Suprapubic skin (tissue), 4 donors: ENCODE data around the gene HLA-DOA. TPM values are rescaled to one million over a fixed set of nuclear protein-coding genes. Genes with fewer than 3 reads are reported as not detected.

Source experiments
- DNase-seq, 2 donors: peaks; one replicate each; pipeline ENCODE4 v3.0.0-alpha.2; 2019; ENCODE audit warnings: low spot score in 2 of 2
- H3K27ac ChIP-seq: fragments of 200-600 bp; sonication (generic); one replicate; pipeline ENCODE4 v1.5.1; 2019
- H3K27me3 ChIP-seq: fragments of 200-600 bp; sonication (generic); one replicate; pipeline ENCODE4 v1.5.1; 2019
- H3K36me3 ChIP-seq: fragments of 200-600 bp; sonication (generic); one replicate; pipeline ENCODE4 v1.5.1; 2019
- H3K4me1 ChIP-seq: fragments of 200-600 bp; sonication (generic); one replicate; pipeline ENCODE4 v1.5.1; 2019
- H3K4me3 ChIP-seq: fragments of 200-600 bp; sonication (generic); one replicate; pipeline ENCODE4 v1.5.1; 2019; ENCODE audit warnings: mild to moderate bottlenecking
- H3K9me3 ChIP-seq: fragments of 200-600 bp; sonication (generic); one replicate; pipeline ENCODE4 v1.5.1; 2019
- EP300 ChIP-seq: sonication (generic); formaldehyde crosslinking; IDR thresholded peaks from one replicate; pipeline ENCODE4 v1.6.1; 2017; ENCODE audit warnings: antibody characterized with exemption
- POLR2A ChIP-seq, 2 donors: fragments of 450-650 bp; IDR thresholded peaks; one replicate each; pipeline ENCODE4 v1.6.1; 2017; ENCODE audit warnings: antibody characterized with exemption in 2 of 2, mild to moderate bottlenecking in 2 of 2, moderate library complexity in 2 of 2
- POLR2AphosphoS5 ChIP-seq, 3 donors: sonication (generic); formaldehyde crosslinking; IDR thresholded peaks; one replicate each; pipeline ENCODE4 v1.6.1; 2017; ENCODE audit warnings: antibody characterized with exemption in 3 of 3
- WGBS: methylation state at CpG from one replicate; pipeline ENCODE4 v1.1.5; 2018; 5-methylcytosine and 5-hydroxymethylcytosine counted together
- total RNA-seq, 4 donors: library from RNA; depleted of rRNA; stranded (reverse); fragments of >200 nt; gene quantifications; one replicate each; pipeline ENCODE4 v1.1.0, GENCODE V29; 2016
- TF ChIP-seq, protein P1 (sequence below), 2 donors: fragments of 200-600 bp in 1 of 2; fragments of 450-650 bp in 1 of 2; sonication (generic) in 1 of 2; IDR thresholded peaks; one replicate each; pipeline ENCODE4 v1.5.1; 2016 to 2019; ENCODE audit warnings: antibody characterized with exemption in 2 of 2, mild to moderate bottlenecking in 1 of 2, moderate library complexity in 1 of 2

The HLA-DOA gene
- total RNA-seq, 4 donors from 2014 or later = 6.8 to 14.3 (median 8.0) TPM

GRCh38 chr6:33017018-33017417 is 7.6 kb upstream of the HLA-DOA start:
- 70% methylated on average over 4 of the region's 4 CpGs for WGBS

DNA sequence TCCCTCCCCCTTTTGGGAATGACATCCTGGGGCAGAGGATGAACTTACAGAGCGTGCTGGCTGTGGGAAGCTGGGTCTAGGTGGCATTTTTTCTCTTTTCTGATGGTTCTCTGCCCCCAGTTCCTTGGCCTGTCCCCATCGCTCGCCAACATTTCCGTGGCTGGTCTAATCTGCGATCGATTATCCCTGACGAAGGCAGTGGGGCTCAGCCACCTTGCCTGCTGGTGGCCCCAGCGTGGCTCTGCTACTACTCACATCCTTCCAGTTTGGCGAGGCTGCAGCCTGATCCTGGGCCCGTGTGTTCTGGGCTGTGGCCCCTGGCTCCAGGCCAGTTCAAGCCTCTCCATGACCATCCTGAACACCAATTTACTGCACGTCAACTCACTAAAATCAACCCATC is 6.4 kb upstream of the HLA-DOA start:
- no peak for DNase-seq
- Histone ChIP-seq H3K27me3 (peaks cover 22% of the 10 kb centered on the region), H3K36me3 (no peaks in the 10 kb centered on the region), H3K4me3 (no peak overlapping the region), H3K9me3 (no peaks in the 10 kb centered on the region), H3K4me1 (peaks cover 8% of the 10 kb centered on the region), H3K27ac (no peak overlapping the region)
- TF ChIP-seq POLR2AphosphoS5 (IDR thresholded peaks at IDR 0.05) (no peak), EP300 (no peak), POLR2A (IDR thresholded peaks at IDR 0.05) (no peak)
- TF ChIP-seq, protein P1, sequence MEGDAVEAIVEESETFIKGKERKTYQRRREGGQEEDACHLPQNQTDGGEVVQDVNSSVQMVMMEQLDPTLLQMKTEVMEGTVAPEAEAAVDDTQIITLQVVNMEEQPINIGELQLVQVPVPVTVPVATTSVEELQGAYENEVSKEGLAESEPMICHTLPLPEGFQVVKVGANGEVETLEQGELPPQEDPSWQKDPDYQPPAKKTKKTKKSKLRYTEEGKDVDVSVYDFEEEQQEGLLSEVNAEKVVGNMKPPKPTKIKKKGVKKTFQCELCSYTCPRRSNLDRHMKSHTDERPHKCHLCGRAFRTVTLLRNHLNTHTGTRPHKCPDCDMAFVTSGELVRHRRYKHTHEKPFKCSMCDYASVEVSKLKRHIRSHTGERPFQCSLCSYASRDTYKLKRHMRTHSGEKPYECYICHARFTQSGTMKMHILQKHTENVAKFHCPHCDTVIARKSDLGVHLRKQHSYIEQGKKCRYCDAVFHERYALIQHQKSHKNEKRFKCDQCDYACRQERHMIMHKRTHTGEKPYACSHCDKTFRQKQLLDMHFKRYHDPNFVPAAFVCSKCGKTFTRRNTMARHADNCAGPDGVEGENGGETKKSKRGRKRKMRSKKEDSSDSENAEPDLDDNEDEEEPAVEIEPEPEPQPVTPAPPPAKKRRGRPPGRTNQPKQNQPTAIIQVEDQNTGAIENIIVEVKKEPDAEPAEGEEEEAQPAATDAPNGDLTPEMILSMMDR (IDR thresholded peaks at IDR 0.05) = no peak
- WGBS = 76% methylated on average over 11 of the region's 11 CpGs

More at GRCh38 chr6:33017018-33017417, 7.6 kb upstream of the HLA-DOA start:
- DNase-seq = no peak
- Histone ChIP-seq H3K27ac (no peak overlapping the region), H3K27me3 (peaks cover 17% of the 10 kb centered on the region), H3K36me3 (no peaks in the 10 kb centered on the region), H3K4me1 (peaks cover 8% of the 10 kb centered on the region), H3K9me3 (no peaks in the 10 kb centered on the region), H3K4me3 (no peak overlapping the region)
- TF ChIP-seq POLR2AphosphoS5 (IDR thresholded peaks at IDR 0.05) = no peak
- TF ChIP-seq EP300 = no peak
- no peak for TF ChIP-seq POLR2A (IDR thresholded peaks at IDR 0.05)
- TF ChIP-seq, protein P1 (IDR thresholded peaks at IDR 0.05) = no peak

GRCh38 chr6:33014841-33015634 is 5.6 kb upstream of the HLA-DOA start:
- Histone ChIP-seq H3K9me3 (no peaks in the 10 kb centered on the region), H3K27ac (no peak overlapping the region), H3K4me3 (no peak overlapping the region), H3K36me3 (no peaks in the 10 kb centered on the region), H3K4me1 (peaks cover 8% of the 10 kb centered on the region), H3K27me3 (peaks cover 22% of the 10 kb centered on the region)
- no peak for TF ChIP-seq EP300
- TF ChIP-seq, protein P1 (IDR thresholded peaks at IDR 0.05) = peak; percentile 71 to 82
- no peak for TF ChIP-seq POLR2A (IDR thresholded peaks at IDR 0.05)
- no peak for DNase-seq
- 17% methylated on average over 6 of the region's 6 CpGs for WGBS

- Histone ChIP-seq H3K36me3 (no peaks in the 10 kb centered on the region), H3K27ac (no peak overlapping the region), H3K9me3 (no peaks in the 10 kb centered on the region), H3K4me3 (no peak overlapping the region), H3K27me3 (peaks cover 32% of the 10 kb centered on the region), H3K4me1 (no peaks in the 10 kb centered on the region)
- DNase-seq = no peak
- WGBS = 44% methylated on average over 4 of the region's 4 CpGs
- no peak for TF ChIP-seq POLR2AphosphoS5 (IDR thresholded peaks at IDR 0.05)
- TF ChIP-seq, protein P1 (IDR thresholded peaks at IDR 0.05) = no peak
- TF ChIP-seq EP300 = no peak
- TF ChIP-seq POLR2A (IDR thresholded peaks at IDR 0.05) = no peak
These were observed 4.2 kb upstream of the HLA-DOA start for GRCh38 chr6:33013608-33014007.

DNA sequence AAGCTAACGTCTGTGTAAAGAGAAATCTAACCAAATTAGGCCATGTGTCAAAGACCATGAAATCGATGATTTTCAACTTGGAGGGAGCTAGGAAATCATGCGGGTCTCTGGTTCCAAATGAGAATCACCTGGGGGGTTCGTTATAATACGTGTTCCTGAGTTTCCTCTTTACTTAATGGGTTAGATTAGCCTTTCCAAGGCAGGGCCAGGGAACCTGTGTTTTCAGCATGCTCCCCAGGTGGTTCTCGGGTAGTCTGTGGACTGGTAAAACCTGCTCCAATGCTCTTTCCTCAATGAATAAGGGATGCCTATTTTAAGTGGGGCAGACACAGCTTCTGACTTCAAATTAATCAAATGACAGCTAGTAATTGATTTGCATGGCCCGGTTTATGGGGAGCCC is 965 bp upstream of the HLA-DOA start:
- no peak for TF ChIP-seq POLR2AphosphoS5 (IDR thresholded peaks at IDR 0.05)
- TF ChIP-seq EP300 = no peak
- TF ChIP-seq, protein P1 (IDR thresholded peaks at IDR 0.05) = no peak
- TF ChIP-seq POLR2A (IDR thresholded peaks at IDR 0.05) = no peak
- WGBS = 70% methylated on average over 7 of the region's 7 CpGs

More for the DNA sequence above, 965 bp upstream of the HLA-DOA start:
- no peaks in the 10 kb centered on the region for H3K9me3 ChIP-seq
- no peaks in the 10 kb centered on the region for H3K36me3 ChIP-seq
- no peak overlapping the region for H3K27ac ChIP-seq
- peaks cover 33% of the 10 kb centered on the region for H3K27me3 ChIP-seq
- H3K4me3 ChIP-seq = no peak overlapping the region
- no peaks in the 10 kb centered on the region for H3K4me1 ChIP-seq
- DNase-seq = no peak
